GM21529 (cell line): ENCODE data around the gene PILRA.
A peak's percentile ranks its signal among the peaks of the same experiment; 100 is the strongest.
"Not testable (repeated sequence)": the region's sequence is repeated elsewhere in the genome, so short reads cannot be mapped to it uniquely, and the experiment has no call there.

ENCODE experiments used
- ATAC-seq: cut with Tn5 transposase; IDR thresholded peaks from one replicate; pipeline ENCODE4 v1.9.1; 2021; ENCODE audit not compliant: unreplicated experiment

PILRA gene

GRCh38 chr7:100432621-100433275 lies 59.5 kb downstream of the PILRA start:
- no peak for ATAC-seq

- ATAC-seq: no peak
Observed at GRCh38 chr7:100433276-100433591, 59.9 kb downstream of the PILRA start.

GRCh38 chr7:100433592-100434296 lies 60.5 kb downstream of the PILRA start:
- no peak for ATAC-seq

GRCh38 chr7:100434297-100435144 lies 61.2 kb downstream of the PILRA start:
- no peak for ATAC-seq

- peak; percentile 29 for ATAC-seq
Observed at GRCh38 chr7:100435401-100436304, 62.4 kb downstream of the PILRA start.

- ATAC-seq: no peak
Observed at GRCh38 chr7:100437150-100438100, 64.1 kb downstream of the PILRA start.

- no peak for ATAC-seq
Observed at GRCh38 chr7:100438172-100438571, 64.9 kb downstream of the PILRA start.

- ATAC-seq: not testable (repeated sequence)
Observed at GRCh38 chr7:100438731-100439130, 65.4 kb downstream of the PILRA start.

- ATAC-seq: not testable (repeated sequence)
Observed at GRCh38 chr7:100439244-100439643, 66.0 kb downstream of the PILRA start.

GRCh38 chr7:100441641-100442535 lies 68.6 kb downstream of the PILRA start:
- no peak for ATAC-seq

GRCh38 chr7:100443096-100443840 lies 70.0 kb downstream of the PILRA start:
- no peak for ATAC-seq

- no peak for ATAC-seq
Observed at GRCh38 chr7:100444311-100445278, 71.3 kb downstream of the PILRA start.

GRCh38 chr7:100446040-100446439 lies 72.8 kb downstream of the PILRA start:
- ATAC-seq: no peak

GRCh38 chr7:100447363-100447762 lies 74.1 kb downstream of the PILRA start:
- ATAC-seq: not testable (repeated sequence)

- no peak for ATAC-seq
Observed at GRCh38 chr7:100449190-100449795, 76.0 kb downstream of the PILRA start.
